ENCODE results near the gene BASP1.

- TF ChIP-seq NR2C2 (IDR thresholded peaks at IDR 0.05; ENCODE audit: borderline replicate concordance, control insufficient read depth, insufficient read length, low read depth) (no peak), ZBTB11 (CRISPR knock-in tag; IDR thresholded peaks at IDR 0.05) (no peak), STAT3 (IDR thresholded peaks at IDR 0.05; ENCODE audit: low read depth, low read length) (no peak), ATF2 (IDR thresholded peaks at IDR 0.05; ENCODE audit: low read length) (no peak), POU2F2 (IDR thresholded peaks at IDR 0.05; ENCODE audit: borderline replicate concordance, low read depth, low read length) (no peak), CTCF (IDR thresholded peaks at IDR 0.05 in 2 of 3, conservative IDR thresholded peaks at IDR 0.05 in 1 of 3; ENCODE audit: control insufficient read depth in 2 of 3, extremely low read depth in 1 of 3, insufficient read depth in 1 of 3, low read depth in 3 of 3, low read length in 3 of 3) (no peak), ESRRA (IDR thresholded peaks at IDR 0.05; ENCODE audit: low read length) (no peak)
Observed at GRCh38 chr5:17235731-17236330, 18.4 kb downstream of the BASP1 start.
